Chondrocyte (in vitro differentiated cells): ENCODE results near the gene KMT2E. TPM values are rescaled to one million over a fixed set of nuclear protein-coding genes. Genes with fewer than 3 reads are reported as not detected.

Source experiments
- DNase-seq: peaks from one replicate; pipeline ENCODE4 v3.0.0; 2021; ENCODE audit warnings: mixed read lengths, low spot score
- H3K27ac Mint-ChIP-seq: one replicate; pipeline ENCODE4 v1.8.0; 2021; ENCODE audit warnings: mild to moderate bottlenecking, moderate library complexity, mixed read lengths; ENCODE audit not compliant: unreplicated experiment
- H3K27me3 Mint-ChIP-seq: 2 replicates; pipeline ENCODE4 v1.8.0; 2021; ENCODE audit warnings: low read depth, mixed read lengths
- H3K36me3 Mint-ChIP-seq: 2 replicates; pipeline ENCODE4 v1.8.0; 2021; ENCODE audit warnings: low read depth, mixed read lengths
- H3K4me1 Mint-ChIP-seq: 2 replicates; pipeline ENCODE4 v1.8.0; 2021; ENCODE audit warnings: low read depth, mild to moderate bottlenecking, mixed read lengths
- H3K4me3 Mint-ChIP-seq: one replicate; pipeline ENCODE4 v1.8.0; 2021; ENCODE audit warnings: mild to moderate bottlenecking, moderate library complexity, mixed read lengths; ENCODE audit not compliant: unreplicated experiment
- H3K9me3 Mint-ChIP-seq: 2 replicates; pipeline ENCODE4 v1.8.0; 2021; ENCODE audit warnings: low read depth, mixed read lengths
- CTCF ChIP-seq: fragments of 200-600 bp; sonication (generic); IDR thresholded peaks from 2 replicates; pipeline ENCODE4 v1.5.0; 2021; ENCODE audit warnings: antibody characterized with exemption, mild to moderate bottlenecking, moderate library complexity
- total RNA-seq: library from RNA; stranded (reverse); gene quantifications from 3 replicates; pipeline ENCODE4 v1.2.1, GENCODE V29; 2021

KMT2E gene
- total RNA-seq, 1 donor from 2014 or later = 63.1 TPM

GRCh38 chr7:104967595-104967994 is 46.4 kb upstream of the KMT2E start:
- Mint-ChIP-seq H3K9me3 (no peaks in the 10 kb centered on the region), H3K36me3 (no peaks in the 10 kb centered on the region), H3K4me1 (peaks cover 36% of the 10 kb centered on the region), H3K27ac (no peak overlapping the region), H3K27me3 (no peaks in the 10 kb centered on the region), H3K4me3 (no peak overlapping the region)
- TF ChIP-seq CTCF = no peak
- no peak for DNase-seq

- no peaks in the 10 kb centered on the region for H3K36me3 Mint-ChIP-seq
- TF ChIP-seq CTCF = no peak
- H3K27me3 Mint-ChIP-seq = no peaks in the 10 kb centered on the region
- H3K4me3 Mint-ChIP-seq = no peak overlapping the region
- no peak for DNase-seq
- H3K9me3 Mint-ChIP-seq = no peaks in the 10 kb centered on the region
- H3K4me1 Mint-ChIP-seq = peaks cover 35% of the 10 kb centered on the region
- no peak overlapping the region for H3K27ac Mint-ChIP-seq
These were observed 45.4 kb upstream of the KMT2E start for GRCh38 chr7:104968648-104969047.

GRCh38 chr7:104969183-104969582 is 44.8 kb upstream of the KMT2E start:
- Mint-ChIP-seq H3K4me1 (peaks cover 35% of the 10 kb centered on the region), H3K36me3 (peaks cover under 1% of the 10 kb centered on the region), H3K4me3 (no peak overlapping the region), H3K9me3 (no peaks in the 10 kb centered on the region), H3K27ac (no peak overlapping the region), H3K27me3 (no peaks in the 10 kb centered on the region)
- TF ChIP-seq CTCF = no peak
- no peak for DNase-seq

- H3K4me1 Mint-ChIP-seq = peaks cover 31% of the 10 kb centered on the region
- H3K36me3 Mint-ChIP-seq = peaks cover 3% of the 10 kb centered on the region
- peak overlapping the region; percentile 77 for H3K27ac Mint-ChIP-seq
- H3K9me3 Mint-ChIP-seq = no peaks in the 10 kb centered on the region
- no peak overlapping the region for H3K4me3 Mint-ChIP-seq
- TF ChIP-seq CTCF = peak; percentile 9
- H3K27me3 Mint-ChIP-seq = no peaks in the 10 kb centered on the region
- DNase-seq = no peak
These were observed 42.5 kb upstream of the KMT2E start for GRCh38 chr7:104971290-104972071.

GRCh38 chr7:104972500-104972899 is 41.5 kb upstream of the KMT2E start:
- peaks cover 31% of the 10 kb centered on the region for H3K4me1 Mint-ChIP-seq
- no peaks in the 10 kb centered on the region for H3K27me3 Mint-ChIP-seq
- no peak for TF ChIP-seq CTCF
- DNase-seq = no peak
- H3K27ac Mint-ChIP-seq = peak overlapping the region; percentile 77
- no peak overlapping the region for H3K4me3 Mint-ChIP-seq
- H3K36me3 Mint-ChIP-seq = peaks cover 3% of the 10 kb centered on the region
- no peaks in the 10 kb centered on the region for H3K9me3 Mint-ChIP-seq
